SK-N-MC (cell line): ENCODE results near the gene PICK1.

Source experiments
- EZH2 ChIP-seq: fragments of 200-600 bp; sonication (generic); IDR thresholded peaks from one replicate; pipeline ENCODE4 v1.6.1; 2017; ENCODE audit warnings: antibody characterized with exemption
- FOXP2 ChIP-seq: optimal IDR thresholded peaks from 2 replicates; pipeline ENCODE3; 2011; ENCODE audit warnings: mild to moderate bottlenecking, moderate library complexity; ENCODE audit not compliant: insufficient read depth; ENCODE audit errors: extremely low read length, control extremely low read depth
- POLR2AphosphoS5 ChIP-seq: IDR thresholded peaks from 2 replicates; pipeline ENCODE4 v1.6.1; 2012; ENCODE audit warnings: mild to moderate bottlenecking, low read depth, low read length, borderline replicate concordance

DNA sequence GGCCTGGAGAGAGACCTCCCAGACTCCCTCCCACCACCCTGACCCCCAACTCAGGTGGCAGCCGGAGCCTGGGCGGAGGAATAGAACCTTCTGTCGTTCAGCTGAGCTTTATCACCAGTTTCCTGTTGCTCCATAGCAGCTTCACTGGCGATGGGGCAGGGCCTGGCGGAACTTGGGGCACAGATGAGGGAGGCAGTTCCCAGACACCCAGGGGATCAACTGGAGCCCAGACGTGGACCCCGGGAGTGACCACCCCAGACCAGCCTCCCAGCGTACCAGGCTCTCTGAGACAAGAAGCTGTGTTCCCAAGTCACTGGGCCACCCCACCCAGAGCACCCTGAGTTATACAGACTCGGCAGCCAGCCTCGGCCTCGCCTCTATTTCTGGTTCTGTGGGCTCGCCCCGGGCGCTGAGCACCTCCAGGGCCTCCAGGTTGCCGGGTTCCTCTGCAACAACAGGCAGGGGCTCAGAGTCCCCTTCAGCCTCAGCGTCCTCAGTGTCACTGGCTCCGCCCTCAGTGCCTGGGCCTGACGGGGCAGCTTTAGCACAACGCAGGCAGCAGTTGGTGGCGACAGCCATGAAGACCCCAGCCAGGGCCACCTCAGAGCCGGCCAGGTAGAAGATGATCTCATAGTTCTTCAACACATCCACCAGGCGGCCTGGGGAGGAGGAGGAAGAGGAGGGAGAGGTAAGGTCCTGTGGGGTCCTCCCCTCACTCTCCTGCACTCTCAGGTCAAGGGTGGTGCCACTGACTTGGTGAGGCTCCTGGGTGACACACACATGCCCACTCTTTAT lies 21.0 kb downstream of the PICK1 start:
- TF ChIP-seq POLR2AphosphoS5, result no peak
- TF ChIP-seq EZH2, result no peak
- TF ChIP-seq FOXP2, result no peak
